Measurements from ENCODE around the gene OR5B21. TPM values are rescaled to one million over a fixed set of nuclear protein-coding genes. Genes with fewer than 3 reads are reported as not detected.

OR5B21 gene
- total RNA-seq, 1 donor from 2014 or later: not detected

- no peaks in the 10 kb centered on the region for H3K27me3 ChIP-seq
- peaks cover 6 to 9% of the 10 kb centered on the region in 2 donors for H3K9me3 ChIP-seq
- no peak for TF ChIP-seq CTCF (IDR thresholded peaks at IDR 0.05)
- intact Hi-C loops (cut with DNase I): no loop called here
- DNase-seq (ENCODE audit: low spot score in 2 of 2): no peak
- no peak overlapping the region for H3K4me3 ChIP-seq
- H3K36me3 ChIP-seq: no peaks in the 10 kb centered on the region
- H3K27ac ChIP-seq: no peak overlapping the region
- H3K4me1 ChIP-seq: no peaks in the 10 kb centered on the region
Measured at GRCh38 chr11:58466293-58466692, 41.6 kb downstream of the OR5B21 start.

- no peak overlapping the region for H3K4me3 ChIP-seq
- no peak for TF ChIP-seq CTCF (IDR thresholded peaks at IDR 0.05)
- no peaks in the 10 kb centered on the region for H3K27me3 ChIP-seq
- H3K36me3 ChIP-seq: no peaks in the 10 kb centered on the region
- intact Hi-C loops (cut with DNase I): no loop called here
- no peak for DNase-seq (ENCODE audit: low spot score in 2 of 2)
- no peak overlapping the region for H3K27ac ChIP-seq
- no peaks in the 10 kb centered on the region for H3K4me1 ChIP-seq
- peaks cover 0 to 9% of the 10 kb centered on the region in 2 donors for H3K9me3 ChIP-seq
Measured at GRCh38 chr11:58465690-58466089, 42.2 kb downstream of the OR5B21 start.

Other genes starting within 250 kb of the OR5B21 start
- not detected for gene OR10W1, start 239.8 kb downstream of the OR5B21 start, total RNA-seq
- gene OR5B17, start 149.0 kb downstream of the OR5B21 start, total RNA-seq: not detected
- gene OR5B3, start 101.2 kb downstream of the OR5B21 start, total RNA-seq: not detected
- not detected for gene OR5B2, start 80.0 kb downstream of the OR5B21 start, total RNA-seq
- gene OR5B12, start 65.9 kb downstream of the OR5B21 start, total RNA-seq: 2.9 TPM
- 2.1 TPM for gene LPXN, start 67.8 kb upstream of the OR5B21 start, total RNA-seq
- 32.5 TPM for gene ZFP91, start 71.0 kb upstream of the OR5B21 start, total RNA-seq
- gene CNTF, start 114.6 kb upstream of the OR5B21 start, total RNA-seq: 1.9 TPM
- gene GLYAT, start 223.8 kb upstream of the OR5B21 start, total RNA-seq: not detected